ENCODE data around the gene PIK3IP1.
A peak's percentile ranks its signal among the peaks of the same experiment; 100 is the strongest.
"Not testable (repeated sequence)": the region's sequence is repeated elsewhere in the genome, so short reads cannot be mapped to it uniquely, and the experiment has no call there.

The PIK3IP1 gene

GRCh38 chr22:31259798-31260473 is 32.4 kb downstream of the PIK3IP1 start:
- no peak for DNase-seq

DNA sequence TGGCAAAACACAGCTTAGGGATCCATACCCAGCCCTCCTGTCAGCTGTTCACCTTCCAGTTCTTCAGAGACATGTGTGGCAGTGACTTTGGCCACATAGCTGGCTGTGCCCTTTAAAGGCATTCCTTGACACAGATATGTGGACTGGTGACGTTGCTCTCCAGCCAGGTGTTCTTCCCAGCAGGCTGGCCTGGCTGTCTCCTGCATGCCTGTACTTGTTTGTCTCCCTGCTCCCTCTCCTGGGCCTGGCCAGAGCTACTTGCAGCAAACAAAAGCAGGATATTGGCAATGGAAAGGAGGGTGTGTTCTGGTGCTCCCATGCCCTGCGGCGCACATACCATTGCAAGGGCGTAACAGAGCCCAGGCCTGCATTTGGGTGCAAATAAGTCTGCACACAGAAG is 38.3 kb downstream of the PIK3IP1 start:
- DNase-seq: peak in 1 of 58 donors; percentile 8

DNA sequence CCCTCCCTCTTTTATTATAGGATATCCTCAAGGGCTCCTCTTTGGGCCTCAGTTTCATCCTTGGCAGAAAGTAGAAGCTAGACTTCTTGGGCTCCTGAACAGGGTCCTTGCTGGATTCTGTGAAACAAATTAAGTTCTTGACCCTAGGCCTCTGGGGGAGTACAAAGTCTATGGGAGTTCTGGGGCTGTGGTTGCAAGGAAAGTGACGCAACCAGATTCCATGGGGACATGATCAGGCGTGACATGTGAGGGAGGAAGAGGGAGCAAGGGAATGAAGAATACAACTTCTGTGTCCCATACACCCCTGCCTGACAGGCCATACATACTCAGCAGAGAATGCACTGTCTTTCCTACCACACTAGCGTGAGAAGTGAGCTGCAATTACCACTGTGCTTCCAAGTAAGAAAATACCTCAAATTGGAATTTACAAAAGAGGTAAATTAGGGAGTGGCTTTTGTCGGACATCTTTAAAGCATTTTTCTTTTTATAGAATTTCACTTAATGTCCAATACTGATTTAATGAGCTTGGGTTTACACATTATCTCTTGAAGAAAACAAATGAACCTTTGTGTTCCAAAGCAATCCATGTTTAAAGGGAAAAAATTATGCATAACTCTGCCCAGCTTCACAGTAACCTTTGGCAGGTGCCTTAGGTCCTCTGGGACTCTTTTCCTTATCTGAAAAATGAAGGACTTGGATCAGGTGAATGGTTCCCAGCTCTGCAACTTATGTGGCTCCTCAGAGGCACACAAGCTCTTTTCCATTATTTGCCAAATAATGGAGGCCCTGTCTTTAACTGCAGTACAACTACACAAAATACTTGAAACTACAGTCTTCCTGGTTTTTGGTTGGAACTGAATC is 41.3 kb downstream of the PIK3IP1 start:
- no peak for DNase-seq

- peak in 40 of 58 donors; percentile 2 to 81 (median 36) for DNase-seq
Observed at GRCh38 chr22:31248965-31249958, 43.0 kb downstream of the PIK3IP1 start.

- DNase-seq: peak in 45 of 58 donors; percentile 4 to 75 (median 35)
Observed at GRCh38 chr22:31248138-31248745, 44.0 kb downstream of the PIK3IP1 start.

GRCh38 chr22:31247726-31248125 is 44.6 kb downstream of the PIK3IP1 start:
- DNase-seq: no peak

DNA sequence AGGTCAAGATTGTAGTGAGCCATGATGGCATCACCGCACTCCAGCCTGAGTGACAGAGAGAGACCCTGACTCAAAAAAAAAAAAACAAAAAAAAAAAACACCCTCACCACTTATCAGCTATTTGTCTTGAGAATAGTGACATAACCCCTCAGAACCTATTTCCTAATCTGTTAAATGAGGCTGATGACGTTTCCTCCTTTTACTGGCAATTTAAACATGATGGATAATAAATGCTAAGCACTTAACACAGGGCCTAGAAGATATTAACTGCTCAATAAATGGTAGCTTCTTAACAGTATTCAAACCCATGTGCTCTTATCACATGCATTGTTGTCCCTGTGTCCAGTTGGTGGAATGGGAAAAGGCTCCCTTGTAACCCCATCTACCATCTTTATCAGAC is 45.6 kb downstream of the PIK3IP1 start:
- no peak for DNase-seq

DNA sequence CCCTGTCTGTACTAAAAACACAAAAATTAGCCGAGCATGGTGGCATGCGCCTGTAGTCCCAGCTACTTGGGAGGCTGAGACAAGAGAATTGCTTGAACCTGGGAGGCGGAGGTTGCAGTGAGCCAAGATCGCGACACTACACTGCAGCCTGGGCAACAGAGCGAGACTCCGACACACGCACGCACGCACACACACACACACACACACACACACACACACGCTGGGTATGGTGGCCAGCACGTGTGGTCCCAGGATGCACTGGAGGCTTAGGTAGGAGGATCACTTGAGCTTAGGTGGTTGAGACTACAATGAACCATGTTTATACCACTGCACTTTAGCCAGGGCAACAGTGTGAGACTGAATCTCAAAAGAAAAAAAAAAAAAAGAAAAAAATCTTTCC is 46.3 kb downstream of the PIK3IP1 start:
- DNase-seq: not testable (repeated sequence)

DNA sequence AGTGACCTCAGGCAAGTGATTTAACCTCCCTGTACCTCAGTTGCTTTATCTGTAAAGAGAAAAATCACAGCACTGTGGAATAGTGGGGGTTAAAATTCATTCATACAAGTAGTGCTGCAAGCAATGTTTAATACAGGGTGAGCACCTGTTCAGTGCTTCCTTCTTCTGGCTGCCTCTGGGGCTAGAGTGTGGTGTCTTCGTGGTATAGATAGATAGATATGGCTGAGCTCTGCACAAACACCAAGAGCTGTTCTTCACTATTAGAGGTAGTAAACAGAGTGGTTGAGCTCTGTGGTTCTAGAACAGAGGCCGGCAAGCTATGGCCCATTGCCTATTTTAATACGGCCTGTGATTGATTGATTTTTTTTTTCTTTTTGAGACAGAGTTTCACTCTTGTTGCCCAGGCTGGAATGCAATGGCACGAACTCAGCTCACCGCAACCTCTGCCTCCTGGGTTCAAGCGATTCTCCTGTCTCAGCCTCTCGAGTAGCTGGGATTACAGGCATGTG is 47.3 kb downstream of the PIK3IP1 start:
- no peak for DNase-seq

DNA sequence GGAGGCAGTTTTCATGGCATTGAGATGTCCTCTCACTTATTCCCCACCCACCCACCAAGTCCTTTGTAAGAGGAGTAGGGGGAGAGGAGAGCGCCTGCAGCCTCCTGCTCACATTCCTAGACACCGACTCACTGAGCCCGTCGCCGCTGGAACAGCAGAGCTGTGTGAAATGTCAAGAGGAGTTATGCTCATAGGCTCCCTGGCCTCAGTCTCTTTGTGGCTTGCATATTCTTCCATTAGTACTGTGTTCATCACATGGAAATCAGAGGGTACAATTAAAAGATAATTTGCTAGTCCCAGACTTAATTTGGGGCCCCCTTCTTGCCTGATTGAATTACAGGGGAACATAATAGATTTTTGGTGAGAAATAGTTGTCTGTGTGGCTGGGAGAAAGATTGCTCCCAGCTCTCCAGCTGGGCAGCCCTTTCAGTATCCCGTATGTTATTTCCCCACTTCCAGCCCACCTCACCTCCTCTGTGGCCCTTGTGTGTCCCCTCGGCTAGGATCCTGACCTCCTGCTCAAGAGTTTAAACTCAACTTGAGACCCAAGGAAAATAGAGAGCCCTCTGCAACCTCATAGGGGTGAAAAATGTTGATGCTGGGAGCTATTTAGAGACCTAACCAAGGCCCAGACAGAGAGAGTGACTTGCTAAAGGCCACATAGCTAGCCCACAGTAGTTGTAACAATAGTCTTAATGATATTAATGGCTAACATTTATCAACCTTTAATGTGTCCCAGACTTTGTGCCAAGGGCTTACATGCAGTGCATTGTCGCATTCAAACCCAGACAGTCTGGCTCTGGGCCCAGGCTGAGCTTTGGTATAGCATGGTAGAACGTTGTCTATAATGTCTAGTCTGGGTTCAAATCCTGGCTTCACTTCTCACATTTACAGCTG is 48.0 kb downstream of the PIK3IP1 start:
- DNase-seq: no peak

GRCh38 chr22:31243339-31244045 is 48.8 kb downstream of the PIK3IP1 start:
- DNase-seq: no peak

DNA sequence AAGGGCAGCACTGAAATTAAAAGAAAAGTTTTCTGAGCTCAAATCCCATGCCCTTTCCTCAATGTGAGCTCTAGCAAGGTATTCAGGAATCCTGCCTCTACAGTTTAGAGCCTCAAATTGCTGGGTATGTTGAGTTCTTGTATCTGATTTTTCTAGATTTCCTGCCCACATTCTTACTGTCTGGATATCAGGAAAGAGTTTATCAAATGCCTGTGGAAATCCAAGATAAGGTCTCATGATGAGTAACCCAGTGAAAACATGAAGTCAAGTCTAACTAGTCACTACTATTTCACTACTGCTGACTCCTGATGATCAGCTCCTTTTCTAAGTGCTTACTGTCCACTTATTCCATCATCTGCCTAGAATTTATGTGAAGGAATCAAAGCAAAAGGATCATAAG is 50.4 kb downstream of the PIK3IP1 start:
- DNase-seq: no peak

- DNase-seq: no peak
Observed at GRCh38 chr22:31241200-31241599, 51.1 kb downstream of the PIK3IP1 start.

DNA sequence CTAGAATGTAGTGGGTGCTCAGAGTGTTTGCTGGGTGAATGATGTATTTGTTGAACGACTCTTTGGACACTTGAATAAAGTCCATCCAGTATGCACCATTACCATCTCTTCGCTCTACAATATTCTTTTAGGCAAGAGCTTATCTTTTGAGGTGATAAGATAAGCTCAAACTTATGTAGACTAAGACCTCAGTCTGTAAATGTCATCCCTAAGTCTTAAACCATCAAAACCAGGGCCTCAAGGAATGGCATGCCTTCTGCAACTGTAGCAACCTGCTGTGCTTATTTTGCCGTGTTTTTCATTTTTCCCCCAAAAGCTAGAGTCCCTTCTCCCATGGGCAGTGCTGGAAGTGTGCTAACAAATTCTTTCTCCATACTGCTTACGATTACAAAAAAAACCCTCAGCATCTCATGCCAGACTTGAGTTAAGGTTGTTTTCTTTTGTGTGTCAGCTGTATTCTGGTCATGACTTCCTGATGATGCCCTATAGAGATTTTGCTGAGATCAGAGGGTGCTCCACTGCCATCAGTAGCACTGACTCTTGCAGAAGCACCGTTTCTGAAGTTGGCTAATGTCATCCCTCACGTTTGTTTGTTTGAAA is 52.4 kb downstream of the PIK3IP1 start:
- DNase-seq: no peak

DNA sequence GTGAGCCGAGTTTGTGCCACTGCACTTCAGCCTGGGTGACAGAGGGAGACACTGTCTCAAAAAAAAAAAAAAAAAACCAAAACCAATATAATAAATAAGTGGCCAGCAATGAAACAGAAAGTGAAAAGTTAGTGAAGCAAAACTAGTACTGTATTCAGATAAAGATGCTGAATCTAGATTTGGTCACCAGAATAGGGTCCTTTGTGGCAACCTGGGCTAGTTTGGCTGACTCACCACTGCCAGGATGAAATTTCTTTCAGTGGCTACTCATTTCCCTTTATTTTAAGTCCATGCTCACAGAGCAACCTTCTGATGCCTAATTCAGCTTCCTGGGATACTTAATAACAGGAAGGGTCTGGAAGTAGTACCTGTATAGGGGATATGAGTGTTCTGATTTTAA is 54.2 kb downstream of the PIK3IP1 start:
- DNase-seq: no peak

- DNase-seq: not testable (repeated sequence)
Observed at GRCh38 chr22:31236044-31236443, 56.2 kb downstream of the PIK3IP1 start.

GRCh38 chr22:31235081-31235480 is 57.2 kb downstream of the PIK3IP1 start:
- no peak for DNase-seq

DNA sequence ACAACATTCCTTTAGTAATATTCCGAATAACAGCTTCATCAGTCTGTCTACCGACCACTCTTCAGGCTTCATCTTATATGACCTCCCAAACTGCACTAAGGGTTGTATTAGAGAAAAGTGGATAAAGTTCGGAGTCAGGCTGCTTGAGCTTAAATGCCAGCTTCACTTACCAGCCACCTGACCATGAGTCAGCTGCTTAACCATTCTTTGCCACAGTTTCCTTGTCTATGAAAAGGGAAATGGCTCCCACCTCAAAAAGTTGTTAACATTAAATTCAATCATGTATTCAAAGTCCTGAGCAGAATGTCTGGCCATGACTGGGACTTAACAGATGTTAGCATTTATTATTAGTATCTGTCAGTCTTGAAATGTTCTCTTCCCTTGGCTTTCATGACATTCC is 59.3 kb downstream of the PIK3IP1 start:
- DNase-seq: no peak

Data from anterior cingulate cortex (tissue), 58 donors.